Astrocyte (in vitro differentiated cells and primary cell): ENCODE results near the gene CNPPD1. TPM values are rescaled to one million over a fixed set of nuclear protein-coding genes. Genes with fewer than 3 reads are reported as not detected.

Experiments
- DNase-seq: peaks from one replicate; pipeline ENCODE4 v3.0.0-alpha.2; 2010; ENCODE audit warnings: low read depth
- FAIRE-seq: peaks from 2 replicates; lab custom pipeline; 2011; peaks lifted over from hg19 to GRCh38; lab: Jason Lieb, UNC
- H2AFZ ChIP-seq: 2 replicates; pipeline ENCODE4 v1.6.0; 2012; ENCODE audit warnings: low read depth, low read length, inconsistent platforms
- H3K27ac ChIP-seq: 2 replicates; pipeline ENCODE4 v1.5.1; 2011; ENCODE audit warnings: low read depth, low read length, inconsistent platforms
- H3K27me3 ChIP-seq: 2 replicates; pipeline ENCODE4 v1.6.0; 2011; ENCODE audit warnings: low read length, inconsistent platforms; ENCODE audit not compliant: insufficient read depth
- H3K36me3 ChIP-seq: 2 replicates; pipeline ENCODE4 v1.5.1; 2011; ENCODE audit warnings: low read length, inconsistent platforms; ENCODE audit not compliant: insufficient read depth
- H3K4me1 ChIP-seq: 2 replicates; pipeline ENCODE4 v1.5.1; 2011; ENCODE audit warnings: low read length, inconsistent platforms; ENCODE audit not compliant: insufficient read depth
- H3K4me2 ChIP-seq: 2 replicates; pipeline ENCODE4 v1.6.0; 2012; ENCODE audit warnings: low read length, inconsistent platforms
- H3K4me3 ChIP-seq: 2 replicates; pipeline ENCODE4 v1.5.1; 2011; ENCODE audit warnings: low read depth, mild to moderate bottlenecking, low read length, inconsistent platforms; ENCODE audit not compliant: insufficient read depth
- H3K79me2 ChIP-seq: 2 replicates; pipeline ENCODE4 v1.6.0; 2012; ENCODE audit warnings: mild to moderate bottlenecking, low read length, inconsistent platforms; ENCODE audit not compliant: insufficient read depth
- H3K9ac ChIP-seq: 2 replicates; pipeline ENCODE4 v1.6.0; 2012; ENCODE audit warnings: mild to moderate bottlenecking, low read length, inconsistent platforms
- H3K9me3 ChIP-seq: 2 replicates; pipeline ENCODE4 v1.5.1; 2012; ENCODE audit warnings: low read depth, mild to moderate bottlenecking, low read length, inconsistent platforms; ENCODE audit not compliant: insufficient read depth
- H4K20me1 ChIP-seq: 2 replicates; pipeline ENCODE4 v1.6.0; 2012; ENCODE audit warnings: low read length, inconsistent platforms; ENCODE audit not compliant: insufficient read depth
- H3K27ac Mint-ChIP-seq: one replicate; pipeline ENCODE4 v1.8.0; 2021; ENCODE audit warnings: mild to moderate bottlenecking, mixed read lengths; ENCODE audit not compliant: unreplicated experiment
- H3K27me3 Mint-ChIP-seq: one replicate; pipeline ENCODE4 v1.8.0; 2021; ENCODE audit warnings: low read depth, mixed read lengths; ENCODE audit not compliant: unreplicated experiment
- H3K36me3 Mint-ChIP-seq: one replicate; pipeline ENCODE4 v1.8.0; 2021; ENCODE audit warnings: low read depth, mixed read lengths; ENCODE audit not compliant: unreplicated experiment
- H3K4me1 Mint-ChIP-seq: one replicate; pipeline ENCODE4 v1.8.0; 2021; ENCODE audit warnings: low read depth, mixed read lengths; ENCODE audit not compliant: unreplicated experiment
- H3K4me3 Mint-ChIP-seq: one replicate; pipeline ENCODE4 v1.8.0; 2021; ENCODE audit warnings: mild to moderate bottlenecking, moderate library complexity, mixed read lengths; ENCODE audit not compliant: unreplicated experiment
- H3K9me3 Mint-ChIP-seq: one replicate; pipeline ENCODE4 v1.8.0; 2021; ENCODE audit warnings: mild to moderate bottlenecking, mixed read lengths; ENCODE audit not compliant: unreplicated experiment
- CTCF ChIP-seq: IDR thresholded peaks from 2 replicates; pipeline ENCODE4 v1.5.1; 2011; ENCODE audit warnings: low read depth, mild to moderate bottlenecking, inconsistent platforms, low read length, moderate library complexity; ENCODE audit not compliant: insufficient read depth
- EZH2 ChIP-seq: IDR thresholded peaks from 2 replicates; pipeline ENCODE4 v1.6.1; 2012; ENCODE audit warnings: mild to moderate bottlenecking, low read length, inconsistent platforms; ENCODE audit not compliant: insufficient read depth
- total RNA-seq: library from RNA; stranded (reverse); gene quantifications from 2 replicates; pipeline ENCODE4 v1.2.1, GENCODE V29; 2021

The CNPPD1 gene
- total RNA-seq, 1 donor from 2014 or later, result 28.1 TPM

GRCh38 chr2:219216535-219216915 lies 39.8 kb upstream of the CNPPD1 start:
- H3K36me3 Mint-ChIP-seq, result peaks cover 30% of the 10 kb centered on the region
- H3K27me3 ChIP-seq, result no peaks in the 10 kb centered on the region
- peaks cover 9% of the 10 kb centered on the region for H3K36me3 ChIP-seq
- H3K4me1 Mint-ChIP-seq, result peaks cover 6% of the 10 kb centered on the region
- H3K4me3 Mint-ChIP-seq, result peak overlapping the region; percentile 54
- H2AFZ ChIP-seq, result no peak overlapping the region
- no peaks in the 10 kb centered on the region for H3K9me3 ChIP-seq
- H3K4me2 ChIP-seq, result no peak overlapping the region
- H3K9me3 Mint-ChIP-seq, result no peaks in the 10 kb centered on the region
- no peak for FAIRE-seq
- H3K27ac Mint-ChIP-seq, result peak overlapping the region; percentile 62
- H3K4me3 ChIP-seq, result no peak overlapping the region
- H3K27ac ChIP-seq, result no peak overlapping the region
- no peak for TF ChIP-seq CTCF
- TF ChIP-seq EZH2, result no peak
- H4K20me1 ChIP-seq, result peaks cover 10% of the 10 kb centered on the region
- peaks cover 8% of the 10 kb centered on the region for H3K79me2 ChIP-seq
- H3K4me1 ChIP-seq, result peaks cover 23% of the 10 kb centered on the region
- no peak overlapping the region for H3K9ac ChIP-seq
- no peak for DNase-seq
- H3K27me3 Mint-ChIP-seq, result no peaks in the 10 kb centered on the region

- Histone ChIP-seq H3K4me2 (no peak overlapping the region), H3K4me1 (peaks cover 23% of the 10 kb centered on the region), H3K9me3 (no peaks in the 10 kb centered on the region), H3K27me3 (no peaks in the 10 kb centered on the region), H2AFZ (no peak overlapping the region), H3K27ac (no peak overlapping the region), H3K79me2 (peaks cover 8% of the 10 kb centered on the region), H4K20me1 (peaks cover 10% of the 10 kb centered on the region), H3K36me3 (peaks cover 7% of the 10 kb centered on the region), H3K9ac (no peak overlapping the region), H3K4me3 (no peak overlapping the region)
- Mint-ChIP-seq H3K36me3 (peaks cover 25% of the 10 kb centered on the region), H3K4me1 (peaks cover 6% of the 10 kb centered on the region), H3K27ac (no peak overlapping the region), H3K4me3 (no peak overlapping the region), H3K27me3 (no peaks in the 10 kb centered on the region), H3K9me3 (no peaks in the 10 kb centered on the region)
- no peak for TF ChIP-seq CTCF
- no peak for TF ChIP-seq EZH2
- DNase-seq (no peak), FAIRE-seq (no peak)
Measured at GRCh38 chr2:219215871-219216534, 39.3 kb upstream of the CNPPD1 start.

GRCh38 chr2:219214786-219215185 lies 38.1 kb upstream of the CNPPD1 start:
- H3K36me3 Mint-ChIP-seq, result peaks cover 21% of the 10 kb centered on the region
- no peak overlapping the region for H3K9ac ChIP-seq
- H3K4me2 ChIP-seq, result no peak overlapping the region
- peaks cover 6% of the 10 kb centered on the region for H3K4me1 Mint-ChIP-seq
- no peak overlapping the region for H2AFZ ChIP-seq
- no peak overlapping the region for H3K4me3 ChIP-seq
- H3K36me3 ChIP-seq, result peaks cover 7% of the 10 kb centered on the region
- peaks cover 23% of the 10 kb centered on the region for H3K4me1 ChIP-seq
- no peak overlapping the region for H3K4me3 Mint-ChIP-seq
- no peak for FAIRE-seq
- H3K27me3 Mint-ChIP-seq, result no peaks in the 10 kb centered on the region
- DNase-seq, result no peak
- H3K79me2 ChIP-seq, result peaks cover 8% of the 10 kb centered on the region
- peak overlapping the region; percentile 9 for H3K27ac Mint-ChIP-seq
- peaks cover 8% of the 10 kb centered on the region for H4K20me1 ChIP-seq
- no peaks in the 10 kb centered on the region for H3K9me3 Mint-ChIP-seq
- TF ChIP-seq EZH2, result no peak
- no peak for TF ChIP-seq CTCF
- no peaks in the 10 kb centered on the region for H3K9me3 ChIP-seq
- no peak overlapping the region for H3K27ac ChIP-seq
- H3K27me3 ChIP-seq, result no peaks in the 10 kb centered on the region
